Ovary (tissue), 9 donors: ENCODE measurements around the gene TRIOBP. TPM values are rescaled to one million over a fixed set of nuclear protein-coding genes. Genes with fewer than 3 reads are reported as not detected.

Experiments used
- DNase-seq, 5 donors: peaks; one replicate each; pipeline ENCODE4 v3.0.0-alpha.2; 2019 to 2020
- H3K27ac ChIP-seq, 2 donors: fragments of 200-600 bp; one replicate each; pipeline versions ENCODE4 v1.5.1 to v1.8.0; 2019 to 2022
- H3K27me3 ChIP-seq: fragments of 200-600 bp; one replicate; pipeline ENCODE4 v1.8.0; 2022
- H3K36me3 ChIP-seq: fragments of 200-600 bp; sonication (generic); one replicate; pipeline ENCODE4 v1.5.1; 2019
- H3K4me1 ChIP-seq: one replicate; pipeline ENCODE4 v1.8.1; 2013; ENCODE audit warnings: mild to moderate bottlenecking, moderate library complexity; ENCODE audit not compliant: insufficient read depth
- H3K4me3 ChIP-seq: fragments of 200-600 bp; sonication (generic); one replicate; pipeline ENCODE4 v1.5.1; 2017
- H3K9me3 ChIP-seq, 2 donors: fragments of 200-600 bp in 1 of 2; sonication (generic) in 1 of 2; one replicate each; pipeline versions ENCODE4 v1.5.1 to v1.8.1; 2013 to 2019; ENCODE audit warnings: mild to moderate bottlenecking in 1 of 2, moderate library complexity in 1 of 2
- CTCF ChIP-seq, 3 donors: fragments of 450-650 bp in 2 of 3; fragments of 200-600 bp in 1 of 3; IDR thresholded peaks; one replicate each; pipeline versions ENCODE4 v1.5.1 to v1.8.0; 2016 to 2022; ENCODE audit warnings: antibody characterized with exemption in 3 of 3, mild to moderate bottlenecking in 1 of 3
- EP300 ChIP-seq: sonication (generic); formaldehyde crosslinking; IDR thresholded peaks from one replicate; pipeline ENCODE4 v1.6.1; 2017; ENCODE audit warnings: antibody characterized with exemption
- POLR2A ChIP-seq: fragments of 450-650 bp; IDR thresholded peaks from one replicate; pipeline ENCODE4 v1.6.1; 2017; ENCODE audit warnings: antibody characterized with exemption, mild to moderate bottlenecking, moderate library complexity
- WGBS, 3 donors: extraction: QIAGEN DNeasy Blood & Tissue Kit in 1 of 3; methylation state at CpG; one replicate each; pipeline versions ENCODE4 v1.1.5 to v1.1.7; 2013 to 2017; 5-methylcytosine and 5-hydroxymethylcytosine counted together
- intact Hi-C, 4 donors: fragments of 100-400 bp; cut with DNase I; formaldehyde crosslinking; loops; one replicate each; pipeline versions ENCODE4 v1.11.0 to v1.15.1; 2022 to 2023
- polyA plus RNA-seq, 2 donors: library from polyadenylated mRNA; stranded (reverse); fragments of 200-250 nt in 1 of 2; fragments of 350-450 nt in 1 of 2; fragmentation: Illumina TruSeq in 1 of 2; extraction: RNeasy Lipid Tissue Mini Kit (QIAGEN cat#74804) in 1 of 2; gene quantifications; one replicate each; pipeline ENCODE4 v1.2.3, GENCODE V29; 2013 to 2014
- total RNA-seq, 7 donors: library from RNA; depleted of rRNA in 2 of 7; stranded (reverse); fragments of >200 nt in 2 of 7; fragmentation: NEBNext Ultra II Directional in 3 of 7; extraction: Animal tissue kit (Norgen Biotek cat#: 25700) in 3 of 7; gene quantifications; one replicate each; pipeline versions ENCODE4 v1.1.0 to v1.2.4, GENCODE V29; 2016 to 2023
- donor health status: DM: no; HTN: no; CAD: no; lungs with moderate emphysema.
- donor health status: DM: no; HTN: no; CAD: no.
- donor health status: Bipolar disorder and iron deficiency.
- donor health status: DM: yes; HTN: yes; CAD: no.
- donor health status: DM: no; HTN: no; CAD: no.
- donor health status: DM: yes; HTN: yes; CAD: no.

The TRIOBP gene
- total and polyA plus RNA-seq, 9 donors: 19.5 to 175 (median 86.8) TPM

- intact Hi-C loops: loop anchor here in 1 of 4 donors (10.0 kb wide), 1 partner anchor 94 kb away; the partner anchor contains the start of gene NOL12
- Histone ChIP-seq H3K4me3 (no peak overlapping the region), H3K36me3 (no peaks in the 10 kb centered on the region), H3K27ac (no peak overlapping the region), H3K9me3 (no peaks in the 10 kb centered on the region), H3K4me1 (peaks cover 10% of the 10 kb centered on the region), H3K27me3 (no peaks in the 10 kb centered on the region)
- WGBS, 3 donors: 75 to 86% (median 85%) methylated on average over 10 of the region's 10 CpGs
- no peak for TF ChIP-seq CTCF (IDR thresholded peaks at IDR 0.05)
- no peak for TF ChIP-seq POLR2A
- TF ChIP-seq EP300: no peak
- no peak for DNase-seq
Observed at GRCh38 chr22:37778370-37779009, 81.6 kb downstream of the TRIOBP start.

- H3K9me3 ChIP-seq: no peaks in the 10 kb centered on the region
- H3K36me3 ChIP-seq: no peaks in the 10 kb centered on the region
- 21 to 39% (median 28%) methylated on average over 13 of the region's 13 CpGs for WGBS, 3 donors
- H3K27ac ChIP-seq: no peak overlapping the region
- H3K4me3 ChIP-seq: no peak overlapping the region
- no peaks in the 10 kb centered on the region for H3K27me3 ChIP-seq
- DNase-seq: peak in 4 of 5 donors; percentile 59 to 77 (median 65)
- TF ChIP-seq EP300 (no peak), POLR2A (no peak), CTCF (IDR thresholded peaks at IDR 0.05) (no peak)
- intact Hi-C loops: no loop called here
- H3K4me1 ChIP-seq: peaks cover 10% of the 10 kb centered on the region
Observed at GRCh38 chr22:37781434-37782059, 84.7 kb downstream of the TRIOBP start.

- Histone ChIP-seq H3K36me3 (no peaks in the 10 kb centered on the region), H3K4me1 (peaks cover 7% of the 10 kb centered on the region), H3K4me3 (no peak overlapping the region), H3K9me3 (no peaks in the 10 kb centered on the region), H3K27me3 (no peaks in the 10 kb centered on the region), H3K27ac (no peak overlapping the region)
- no peak for DNase-seq
- intact Hi-C loops: no loop called here
- TF ChIP-seq CTCF (IDR thresholded peaks at IDR 0.05): no peak
- TF ChIP-seq POLR2A: no peak
- no peak for TF ChIP-seq EP300
- WGBS, 3 donors: 48 to 55% (median 55%) methylated on average over 18 of the region's 18 CpGs
Observed at GRCh38 chr22:37782340-37783168, 85.7 kb downstream of the TRIOBP start.

GRCh38 chr22:37784829-37785495 is 88.1 kb downstream of the TRIOBP start:
- H3K4me3 ChIP-seq: no peak overlapping the region
- H3K9me3 ChIP-seq: no peaks in the 10 kb centered on the region
- no peak overlapping the region for H3K27ac ChIP-seq
- TF ChIP-seq CTCF (IDR thresholded peaks at IDR 0.05) (no peak), POLR2A (no peak), EP300 (no peak)
- intact Hi-C loops: no loop called here
- H3K27me3 ChIP-seq: no peaks in the 10 kb centered on the region
- peaks cover 7% of the 10 kb centered on the region for H3K4me1 ChIP-seq
- WGBS, 3 donors: 54 to 69% (median 61%) methylated on average over 11 of the region's 11 CpGs
- no peak for DNase-seq
- no peaks in the 10 kb centered on the region for H3K36me3 ChIP-seq
